Esophagus muscularis mucosa (tissue), 4 donors: ENCODE data around the gene ELOVL4.

Experiments used
- EP300 ChIP-seq: sonication (generic); formaldehyde crosslinking; IDR thresholded peaks from one replicate; pipeline ENCODE4 v1.6.1; 2017; ENCODE audit warnings: antibody characterized with exemption
- POLR2A ChIP-seq: fragments of 450-650 bp; IDR thresholded peaks from one replicate; pipeline ENCODE4 v1.6.1; 2017; ENCODE audit warnings: antibody characterized with exemption, moderate library complexity, mild to moderate bottlenecking, low read depth
- POLR2AphosphoS5 ChIP-seq, 2 donors: sonication (generic); formaldehyde crosslinking; IDR thresholded peaks; one replicate each; pipeline ENCODE4 v1.6.1; 2017; ENCODE audit warnings: antibody characterized with exemption in 2 of 2
- TF ChIP-seq, protein P1 (sequence below), 3 experiments: fragments of 200-600 bp in 2 of 3; fragments of 450-650 bp in 1 of 3; sonication (generic) in 2 of 3; IDR thresholded peaks; one replicate each; pipeline ENCODE4 v1.5.1; 2017 to 2019; ENCODE audit warnings: antibody characterized with exemption in 3 of 3, mild to moderate bottlenecking in 2 of 3, moderate library complexity in 1 of 3

DNA sequence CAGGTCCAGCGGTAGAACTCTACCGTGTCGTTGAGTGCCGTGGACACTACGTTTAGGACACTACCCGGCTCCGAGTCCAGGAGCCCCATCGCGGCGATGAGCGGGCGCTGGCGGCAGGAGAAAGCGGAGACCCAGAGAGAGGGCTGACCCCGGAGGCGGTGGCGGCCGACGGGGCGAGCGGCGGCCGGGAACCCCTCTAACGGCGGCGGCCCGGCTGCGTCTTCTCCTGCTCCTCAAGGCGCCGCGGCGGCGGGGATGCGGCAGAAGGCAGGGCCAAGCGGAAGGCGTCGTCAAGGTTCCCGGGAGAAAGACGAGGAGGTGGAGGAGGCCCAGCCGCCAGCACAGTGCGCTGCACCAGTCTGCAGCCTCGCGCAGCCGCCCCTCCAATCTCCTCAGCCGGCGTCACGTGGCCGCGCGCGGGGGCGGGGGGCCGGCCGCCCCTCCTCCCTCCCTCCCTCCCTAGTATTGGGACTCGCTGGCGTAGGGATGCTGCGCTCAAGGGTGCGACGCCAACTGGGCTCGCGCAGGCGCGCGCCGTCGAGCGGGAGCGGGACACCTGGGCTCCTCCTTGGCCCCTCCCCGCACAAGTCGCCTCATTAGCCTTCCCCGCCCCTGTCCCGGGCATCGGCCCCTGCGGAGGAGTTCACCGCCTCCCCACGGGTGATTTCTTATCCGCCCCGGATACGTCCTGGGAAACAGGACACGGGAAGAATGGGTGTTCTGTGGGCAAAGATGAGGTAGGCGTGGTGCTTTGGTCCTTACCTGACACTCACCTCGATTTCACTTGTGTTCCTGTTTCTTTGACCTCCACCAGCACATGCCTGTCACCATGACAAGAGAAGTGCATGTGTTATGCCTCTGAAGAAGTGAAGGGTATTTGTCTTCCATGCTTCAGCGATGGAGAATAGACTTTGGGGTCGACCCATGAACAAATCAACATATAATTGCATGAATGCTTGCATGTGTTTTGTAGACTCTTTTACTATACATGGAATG is at the start of gene ELOVL4:
- TF ChIP-seq, protein P1, sequence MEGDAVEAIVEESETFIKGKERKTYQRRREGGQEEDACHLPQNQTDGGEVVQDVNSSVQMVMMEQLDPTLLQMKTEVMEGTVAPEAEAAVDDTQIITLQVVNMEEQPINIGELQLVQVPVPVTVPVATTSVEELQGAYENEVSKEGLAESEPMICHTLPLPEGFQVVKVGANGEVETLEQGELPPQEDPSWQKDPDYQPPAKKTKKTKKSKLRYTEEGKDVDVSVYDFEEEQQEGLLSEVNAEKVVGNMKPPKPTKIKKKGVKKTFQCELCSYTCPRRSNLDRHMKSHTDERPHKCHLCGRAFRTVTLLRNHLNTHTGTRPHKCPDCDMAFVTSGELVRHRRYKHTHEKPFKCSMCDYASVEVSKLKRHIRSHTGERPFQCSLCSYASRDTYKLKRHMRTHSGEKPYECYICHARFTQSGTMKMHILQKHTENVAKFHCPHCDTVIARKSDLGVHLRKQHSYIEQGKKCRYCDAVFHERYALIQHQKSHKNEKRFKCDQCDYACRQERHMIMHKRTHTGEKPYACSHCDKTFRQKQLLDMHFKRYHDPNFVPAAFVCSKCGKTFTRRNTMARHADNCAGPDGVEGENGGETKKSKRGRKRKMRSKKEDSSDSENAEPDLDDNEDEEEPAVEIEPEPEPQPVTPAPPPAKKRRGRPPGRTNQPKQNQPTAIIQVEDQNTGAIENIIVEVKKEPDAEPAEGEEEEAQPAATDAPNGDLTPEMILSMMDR (IDR thresholded peaks at IDR 0.05): no peak
- TF ChIP-seq POLR2A: no peak
- no peak for TF ChIP-seq EP300
- peak; percentile 65 to 85 for TF ChIP-seq POLR2AphosphoS5 (IDR thresholded peaks at IDR 0.05)
